Stimulated activated naive CD8-positive, alpha-beta T cell treated with anti-CD3 and anti-CD28 coated beads, Interleukin-15, Interleukin-2, amounts not matched to agents 100 U/mL and 50 U/mL, for 24 hours (primary cell): ENCODE measurements around the gene EOMES.
A peak's percentile ranks its signal among the peaks of the same experiment; 100 is the strongest.
"Not testable (repeated sequence)": the region's sequence is repeated elsewhere in the genome, so short reads cannot be mapped to it uniquely, and the experiment has no call there.

ENCODE experiments used
- ATAC-seq: fragments of 150-1000 bp; cut with Tn5 transposase; one replicate; pipeline ENCODE4 v1.10.0; 2021
- DNase-seq: peaks from one replicate; pipeline ENCODE4 v3.0.0; 2021

EOMES gene

GRCh38 chr3:27721717-27722564 is at the start of gene EOMES:
Gene EOMES, minus strand, starts transcription at chr3:27722323. Its CDS starts 29 bp downstream, at chr3:27722294.
- ATAC-seq (peak; percentile 75), DNase-seq (peak; percentile 80)

GRCh38 chr3:27770384-27770783 is 48.3 kb upstream of the EOMES start:
- ATAC-seq, DNase-seq: not testable (repeated sequence)

GRCh38 chr3:27767000-27767399 is 44.9 kb upstream of the EOMES start:
- ATAC-seq: no peak
- no peak for DNase-seq

GRCh38 chr3:27758083-27758482 is 36.0 kb upstream of the EOMES start:
- ATAC-seq (peak; percentile 85), DNase-seq (peak; percentile 44)

GRCh38 chr3:27756877-27757276 is 34.8 kb upstream of the EOMES start:
- no peak for ATAC-seq
- no peak for DNase-seq

GRCh38 chr3:27752926-27753325 is 30.8 kb upstream of the EOMES start:
- ATAC-seq (no peak), DNase-seq (no peak)

- DNase-seq (no peak), ATAC-seq (no peak)
These were observed 27.5 kb upstream of the EOMES start for GRCh38 chr3:27749643-27750042.

GRCh38 chr3:27746838-27747237 is 24.7 kb upstream of the EOMES start:
- no peak for ATAC-seq
- no peak for DNase-seq

GRCh38 chr3:27740854-27741253 is 18.7 kb upstream of the EOMES start:
- DNase-seq (no peak), ATAC-seq (no peak)

- ATAC-seq: no peak
- DNase-seq: no peak
These were observed 15.0 kb upstream of the EOMES start for GRCh38 chr3:27737091-27737490.

GRCh38 chr3:27730774-27731659 is 8.9 kb upstream of the EOMES start:
- ATAC-seq (no peak), DNase-seq (no peak)

- DNase-seq (peak; percentile 45), ATAC-seq (no peak)
These were observed 7.9 kb upstream of the EOMES start for GRCh38 chr3:27729748-27730611.

- ATAC-seq (no peak), DNase-seq (no peak)
These were observed 7.2 kb upstream of the EOMES start for GRCh38 chr3:27729325-27729724.

GRCh38 chr3:27728195-27729087 is 6.3 kb upstream of the EOMES start:
- DNase-seq: peak; percentile 39
- peak; percentile 64 for ATAC-seq

- no peak for ATAC-seq
- no peak for DNase-seq
These were observed 4.1 kb upstream of the EOMES start for GRCh38 chr3:27726240-27726639.

GRCh38 chr3:27724459-27725197 is 2.5 kb upstream of the EOMES start:
- DNase-seq: no peak
- ATAC-seq: no peak

- ATAC-seq (no peak), DNase-seq (no peak)
These were observed 1.8 kb upstream of the EOMES start for GRCh38 chr3:27723815-27724458.

- ATAC-seq: no peak
- DNase-seq: no peak
These were observed 1.3 kb upstream of the EOMES start for GRCh38 chr3:27723456-27723814.

GRCh38 chr3:27723001-27723445 is 900 bp upstream of the EOMES start:
- ATAC-seq: no peak
- DNase-seq: no peak
